Activated CD8-positive, alpha-beta memory T cell treated with anti-CD3 and anti-CD28 coated beads, Interleukin-2, amount 50 U/mL, for 1 hour (primary cell): ENCODE measurements around the gene CASTOR1.
A peak's percentile ranks its signal among the peaks of the same experiment; 100 is the strongest.

Source experiments
- DNase-seq: peaks from one replicate; pipeline ENCODE4 v3.0.0-alpha.2; 2020; ENCODE audit errors: extremely low read depth

CASTOR1 gene

GRCh38 chr22:30299322-30299721 is 10.0 kb upstream of the CASTOR1 start:
- no peak for DNase-seq

GRCh38 chr22:30297991-30298701 is 8.8 kb upstream of the CASTOR1 start:
- DNase-seq, result no peak

GRCh38 chr22:30297276-30297990 is 8.1 kb upstream of the CASTOR1 start:
- DNase-seq, result no peak

DNA sequence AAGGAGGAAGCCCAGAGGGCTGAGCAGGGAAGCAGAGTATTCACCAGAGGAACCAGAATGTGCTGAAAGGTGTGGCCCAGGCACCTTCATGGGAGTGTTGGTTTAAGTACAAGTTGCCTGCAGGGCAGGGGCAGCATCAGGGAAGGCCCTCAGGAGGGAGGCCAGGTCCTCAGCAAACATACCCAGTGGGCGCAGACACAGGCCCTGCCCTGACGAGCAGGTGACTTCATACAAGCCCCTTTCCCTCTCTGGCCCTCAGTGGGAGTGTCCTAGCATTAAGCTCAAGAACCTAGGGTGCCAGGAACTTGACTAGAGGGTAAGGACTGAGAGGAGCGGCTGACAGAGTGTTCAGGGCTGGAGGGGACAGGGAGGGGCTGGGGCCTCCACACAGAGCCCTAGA is 7.5 kb upstream of the CASTOR1 start:
- DNase-seq, result no peak

GRCh38 chr22:30296324-30296723 is 7.0 kb upstream of the CASTOR1 start:
- no peak for DNase-seq

DNA sequence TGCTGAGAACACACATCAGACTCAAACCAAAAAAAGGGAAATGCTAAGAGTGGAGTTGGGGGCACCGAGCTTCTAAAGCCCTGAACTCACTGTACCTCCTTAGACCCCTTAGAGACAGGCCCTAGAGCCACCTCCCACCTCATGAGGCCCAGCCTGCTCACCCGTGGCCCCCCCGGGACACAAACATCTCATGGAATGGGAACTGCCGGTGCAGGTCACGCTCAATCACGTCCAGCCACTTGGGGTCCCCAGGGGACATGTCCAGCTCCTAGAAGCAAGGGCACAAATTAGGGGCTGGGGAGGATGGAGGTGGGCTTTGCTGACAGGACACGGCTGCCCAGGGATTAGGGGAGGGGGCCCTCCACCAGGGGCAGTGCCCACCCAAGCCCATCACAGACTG is 6.3 kb upstream of the CASTOR1 start:
- no peak for DNase-seq

DNA sequence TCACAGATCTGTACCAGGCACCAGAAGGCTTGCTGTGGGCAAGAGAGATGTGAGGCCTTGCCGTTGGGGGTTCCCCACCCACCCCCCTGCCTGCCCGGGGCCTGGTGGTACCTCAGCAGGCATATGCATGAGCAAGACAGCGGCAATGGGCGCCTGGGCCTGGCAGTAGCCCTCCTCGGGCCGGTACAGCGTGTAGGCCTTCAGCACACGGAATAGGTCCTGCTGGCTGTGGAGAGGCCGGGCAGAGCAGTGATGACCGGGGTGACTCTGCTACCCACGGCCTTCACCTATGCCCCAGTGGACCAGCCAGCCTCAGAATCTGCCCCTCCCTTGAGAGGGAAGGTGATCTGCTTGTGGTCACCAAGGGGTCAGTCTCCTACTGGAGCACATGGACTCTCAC is 5.5 kb upstream of the CASTOR1 start:
- DNase-seq, result no peak

DNA sequence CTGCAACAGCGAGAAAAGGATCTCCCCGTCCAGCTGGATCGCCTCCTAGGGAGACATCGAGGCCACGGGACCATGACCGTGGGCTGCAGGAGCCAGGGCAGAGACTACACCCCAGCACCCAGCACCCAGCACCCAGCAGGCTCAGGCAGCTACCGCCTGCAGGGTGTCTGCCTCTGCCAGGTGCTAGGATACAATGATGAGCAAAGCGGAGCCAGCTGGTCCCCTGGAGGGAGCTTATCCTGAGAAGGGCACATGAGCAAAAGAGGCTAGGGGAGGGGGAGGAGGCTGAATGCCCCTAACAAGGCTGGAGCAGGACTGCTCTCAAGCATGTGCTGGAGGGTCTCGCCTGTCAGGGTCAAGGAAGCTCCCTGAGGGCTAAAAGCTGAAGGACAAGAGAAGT is 4.8 kb upstream of the CASTOR1 start:
- no peak for DNase-seq

GRCh38 chr22:30293026-30293425 is 3.7 kb upstream of the CASTOR1 start:
- DNase-seq, result no peak

GRCh38 chr22:30292069-30292970 is 3.0 kb upstream of the CASTOR1 start:
- DNase-seq, result no peak

GRCh38 chr22:30291058-30291892 is 2.0 kb upstream of the CASTOR1 start:
- DNase-seq, result no peak

GRCh38 chr22:30290342-30291057 is 1.2 kb upstream of the CASTOR1 start:
- DNase-seq, result no peak

- no peak for DNase-seq
These were observed 642 bp upstream of the CASTOR1 start for GRCh38 chr22:30289980-30290313.

DNA sequence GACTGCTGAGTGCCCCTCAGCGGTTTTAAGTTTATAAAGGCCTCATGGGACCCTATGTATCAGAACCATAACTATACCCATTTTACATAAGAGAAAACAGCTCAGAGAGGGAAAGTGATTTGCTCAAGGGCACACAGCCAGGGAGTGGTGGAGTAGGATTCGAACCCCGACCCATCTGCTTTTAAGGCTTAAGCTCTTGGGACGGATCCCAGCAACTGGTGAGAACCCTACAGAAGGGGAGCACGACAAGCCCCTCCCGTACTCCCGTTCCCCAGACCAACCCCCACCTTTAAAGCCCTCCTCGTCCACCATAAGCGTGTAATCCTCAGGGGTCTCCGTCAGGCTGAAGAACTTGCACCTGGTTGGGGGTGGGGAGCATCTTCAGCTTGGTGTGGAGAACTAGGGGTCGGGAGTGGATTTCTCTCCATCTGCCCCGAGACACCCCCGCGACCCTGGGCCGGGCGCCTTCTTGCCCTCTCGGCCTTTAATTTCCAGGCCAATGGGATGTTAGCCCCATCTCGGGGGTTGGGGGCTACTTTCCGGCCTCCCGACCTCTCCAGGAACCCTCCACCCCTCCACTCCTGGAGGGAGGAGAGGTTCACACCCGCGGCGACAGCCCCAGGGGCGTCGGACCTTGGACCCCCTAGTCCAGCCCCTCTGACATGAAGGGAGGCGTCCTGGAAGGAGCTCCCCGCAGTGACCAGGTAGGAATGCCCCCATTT is 725 bp downstream of the CASTOR1 start:
- DNase-seq, result no peak

DNA sequence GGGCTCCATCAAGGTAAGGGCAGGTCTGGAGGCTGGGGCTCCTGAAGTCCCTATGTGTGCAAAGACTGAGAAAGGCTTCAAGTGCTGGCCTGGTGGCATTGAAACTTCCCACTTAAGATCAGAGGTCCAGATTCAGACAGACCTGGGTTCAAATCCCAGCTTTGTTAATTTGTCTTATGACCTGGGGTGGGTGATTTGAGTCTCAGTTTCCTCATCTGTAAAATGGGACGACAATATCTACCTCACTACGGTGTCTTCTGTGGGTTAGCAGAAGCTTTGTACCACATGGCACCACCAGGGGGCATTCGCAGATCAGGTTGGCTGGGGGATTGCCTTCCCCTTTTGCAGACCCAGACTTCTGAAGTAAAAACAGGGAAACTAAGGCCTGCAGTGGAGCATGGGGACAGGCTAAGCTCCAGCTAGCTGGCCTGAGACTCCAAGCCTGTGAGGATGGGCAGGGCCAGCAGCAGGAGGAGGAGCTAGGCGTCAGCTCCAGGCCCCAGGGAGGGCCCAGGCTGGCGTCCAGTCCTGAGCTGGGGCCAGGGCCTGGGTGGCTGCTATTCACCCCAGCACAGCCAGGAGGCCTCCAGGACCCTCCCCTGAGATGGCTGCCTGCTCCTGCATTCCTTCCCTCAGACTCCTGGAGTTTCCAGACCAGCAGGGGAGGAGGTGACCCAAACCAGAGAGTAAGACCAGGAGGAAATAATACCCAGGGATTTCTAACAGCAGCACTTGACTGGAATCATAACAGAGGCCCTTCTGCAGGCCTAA is 1.5 kb downstream of the CASTOR1 start:
- DNase-seq, result peak; percentile 75

GRCh38 chr22:30286813-30287647 is 2.3 kb downstream of the CASTOR1 start:
- DNase-seq, result no peak

- DNase-seq, result no peak
These were observed 3.0 kb downstream of the CASTOR1 start for GRCh38 chr22:30286331-30286730.

DNA sequence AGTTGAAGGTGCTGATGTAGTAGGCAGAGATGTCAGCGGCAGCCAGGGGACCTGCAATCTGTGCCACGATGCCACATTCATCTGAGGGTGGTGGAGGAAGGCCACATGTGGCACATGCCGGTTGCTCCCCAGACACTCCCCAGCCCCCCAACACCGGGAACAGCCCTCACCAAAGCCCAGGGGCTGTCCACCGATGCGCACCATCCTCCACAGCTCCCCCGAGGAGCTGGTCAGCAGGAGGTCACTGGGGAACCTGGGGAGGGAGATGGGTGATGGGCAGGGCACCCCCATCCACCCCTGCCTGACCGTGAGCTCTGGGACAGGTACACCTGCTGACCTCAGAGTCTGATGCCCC is 3.5 kb downstream of the CASTOR1 start:
- no peak for DNase-seq
